HG03378 (cell line): ENCODE data around the gene REELD1.

ENCODE experiments used
- ATAC-seq: cut with Tn5 transposase; IDR thresholded peaks from one replicate; pipeline ENCODE4 v1.9.1; 2021; ENCODE audit warnings: mild to moderate bottlenecking, moderate library complexity; ENCODE audit not compliant: unreplicated experiment

Gene REELD1

DNA sequence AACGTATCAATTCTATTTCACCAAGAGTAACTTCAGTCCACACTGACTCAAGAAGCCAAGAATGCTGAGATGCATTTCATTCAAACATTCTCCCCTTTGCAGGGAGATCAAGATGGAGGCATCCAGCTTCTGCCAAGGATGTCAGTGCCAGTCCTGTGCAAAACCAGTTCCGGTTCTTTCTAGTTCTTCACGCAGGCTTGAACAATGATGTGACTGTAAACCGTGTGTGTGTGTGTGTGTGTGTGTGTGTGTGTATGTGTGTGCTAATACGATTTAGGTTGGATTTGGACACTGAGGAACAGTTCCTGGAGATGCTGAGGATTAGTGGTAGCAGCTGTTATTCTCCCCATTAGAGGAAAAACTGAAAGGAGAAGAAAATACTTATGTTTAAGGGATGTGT, at the start of gene REELD1:
Gene REELD1, plus strand, starts transcription at position 301 of the 400 bp plus-strand sequence. CDS start 2,415 bp downstream, outside the sequence.
- ATAC-seq: no peak

DNA sequence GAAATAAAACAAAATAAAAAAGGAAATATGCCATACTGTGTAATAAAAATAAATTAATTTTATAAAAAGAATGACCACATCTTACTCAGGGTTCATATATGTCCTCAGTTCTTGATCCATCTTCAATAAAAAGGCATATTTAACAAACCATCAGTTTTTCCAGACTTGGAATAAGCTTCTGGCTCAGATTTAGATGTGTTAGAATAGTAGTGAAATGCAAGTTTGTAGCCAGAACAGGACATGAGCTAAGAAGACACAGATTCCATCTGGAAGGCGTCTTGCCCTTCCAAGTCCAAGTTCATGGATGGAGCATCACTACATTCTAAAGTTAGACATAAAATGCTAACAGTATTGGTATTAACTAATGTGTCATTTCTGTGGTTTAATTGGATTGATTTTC, 49.1 kb upstream of the REELD1 start:
- no peak for ATAC-seq

- no peak for ATAC-seq
These were observed 48.5 kb upstream of the REELD1 start for GRCh38 chr4:146165840-146166239.

DNA sequence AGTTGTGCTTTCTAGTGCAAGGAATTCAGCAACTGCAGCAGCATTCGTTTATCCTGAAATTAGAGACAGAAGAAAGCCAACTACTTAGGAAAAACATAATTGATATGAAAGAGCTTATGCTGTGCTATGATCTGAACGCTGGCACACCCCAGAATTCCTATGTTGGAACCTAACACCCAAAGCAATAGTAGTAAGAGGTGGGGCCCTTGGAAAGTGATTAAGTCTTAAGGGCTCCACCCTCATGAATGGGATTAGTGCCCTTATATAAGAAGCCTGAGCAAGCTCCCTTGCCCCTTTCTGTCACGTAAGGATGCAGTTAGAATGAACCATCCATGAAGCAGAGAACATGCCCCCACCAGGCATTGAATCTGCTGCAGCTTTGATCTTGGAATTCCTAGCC, 44.2 kb upstream of the REELD1 start:
- ATAC-seq: no peak

DNA sequence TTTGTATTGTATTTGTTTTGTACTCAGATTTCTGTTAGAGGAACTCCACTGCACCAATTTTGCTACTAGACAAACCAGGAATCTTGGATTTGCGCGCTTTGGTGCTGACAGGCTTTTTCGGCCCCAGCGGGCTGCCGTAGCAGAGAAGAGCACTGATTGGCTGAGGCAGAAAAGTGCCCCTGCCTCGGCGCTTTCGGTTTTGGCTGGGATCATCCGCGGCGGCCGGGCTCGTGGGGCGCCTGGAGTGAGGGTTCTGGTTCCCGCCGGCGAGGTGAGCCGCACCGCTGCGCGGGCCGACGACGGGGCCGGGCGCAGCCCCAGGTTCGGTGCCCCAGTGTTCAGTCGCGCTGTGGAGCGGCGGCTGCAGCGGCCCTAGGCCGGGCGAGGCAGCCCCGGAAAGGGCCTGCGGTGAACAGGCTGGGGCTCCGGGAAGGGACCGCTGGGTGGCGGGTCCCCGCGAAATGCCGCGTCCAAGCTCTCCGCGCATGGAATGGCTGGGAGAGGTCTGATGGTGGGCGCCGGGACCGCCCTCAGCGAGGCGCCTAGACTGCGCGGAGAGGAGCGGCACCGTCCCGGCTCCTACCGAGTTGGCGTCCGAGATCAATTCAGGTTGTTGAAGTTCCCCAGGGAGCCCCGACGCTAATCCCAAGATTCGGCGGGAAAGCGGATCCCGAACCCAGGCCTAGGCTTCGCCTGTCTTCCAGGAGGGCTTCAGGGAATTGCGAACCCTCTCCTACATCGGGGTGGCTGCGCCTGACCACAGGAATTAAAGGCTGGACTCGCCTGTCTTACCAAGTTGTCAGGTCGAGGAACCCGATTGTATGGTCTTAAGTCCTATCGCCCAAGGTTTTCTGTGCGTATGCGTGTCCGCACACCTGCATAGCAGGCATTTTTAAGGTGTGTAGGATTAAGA, 38.5 kb upstream of the REELD1 start, which contains the start of gene LSM6:
Gene LSM6, plus strand, starts transcription at position 178 of the 913 bp plus-strand sequence. CDS start 7,204 bp downstream, outside the sequence.
- ATAC-seq: peak; percentile 87

DNA sequence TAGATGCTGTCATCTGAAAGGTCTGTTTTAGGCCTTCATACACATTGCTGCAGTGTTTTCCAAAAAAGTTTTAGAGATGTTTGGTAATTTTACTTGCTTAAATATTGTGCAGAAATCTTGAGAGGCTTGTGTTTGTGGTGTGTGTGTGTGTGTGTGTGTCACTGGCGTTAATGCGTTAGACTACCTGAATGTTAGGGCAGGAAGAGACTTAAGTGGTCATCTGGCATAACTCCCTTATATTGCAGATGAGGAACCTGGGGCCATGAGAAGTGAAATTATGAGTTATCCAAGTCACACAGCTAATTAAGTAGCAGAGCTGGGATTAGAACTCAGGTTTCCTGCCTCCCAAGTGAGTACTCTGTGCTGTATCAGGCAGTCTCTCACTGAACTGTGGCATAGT, 37.4 kb upstream of the REELD1 start:
- ATAC-seq: no peak

GRCh38 chr4:146178126-146178525, 36.2 kb upstream of the REELD1 start:
- no peak for ATAC-seq

DNA sequence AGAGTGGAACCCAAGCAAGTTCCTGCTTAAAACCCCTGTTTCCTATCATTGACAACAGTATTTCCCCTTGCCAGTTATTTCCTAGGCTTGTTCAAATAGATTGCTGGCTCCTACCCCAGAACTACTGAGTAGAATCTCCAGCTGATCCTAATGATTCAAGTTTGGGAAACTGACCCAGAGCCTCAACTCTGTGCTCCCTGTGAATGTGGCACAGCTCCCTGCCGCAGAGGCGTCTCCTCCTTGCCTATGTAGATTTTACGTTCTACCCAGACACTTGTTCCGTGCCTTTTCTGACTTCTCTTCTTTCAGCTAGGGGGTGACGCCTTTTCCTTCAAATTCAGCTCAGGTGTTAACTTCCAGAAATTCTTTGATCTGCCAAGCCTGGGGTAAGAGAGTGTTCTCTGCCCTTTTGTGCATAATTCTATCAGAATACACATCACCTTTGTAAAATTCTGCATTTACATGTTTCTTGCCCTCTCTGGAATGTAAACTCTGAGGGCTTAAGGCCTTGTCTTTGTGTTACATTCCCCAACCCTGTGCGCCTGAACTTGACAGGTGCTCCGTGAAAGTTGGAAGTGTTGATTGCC, 34.5 kb upstream of the REELD1 start:
- ATAC-seq: no peak

GRCh38 chr4:146182443-146182842, 31.9 kb upstream of the REELD1 start:
- no peak for ATAC-seq

GRCh38 chr4:146183209-146183608, 31.1 kb upstream of the REELD1 start:
- ATAC-seq: no peak

GRCh38 chr4:146186041-146186440, 28.3 kb upstream of the REELD1 start:
- no peak for ATAC-seq

- no peak for ATAC-seq
These were observed 27.7 kb upstream of the REELD1 start for GRCh38 chr4:146186596-146186995.

DNA sequence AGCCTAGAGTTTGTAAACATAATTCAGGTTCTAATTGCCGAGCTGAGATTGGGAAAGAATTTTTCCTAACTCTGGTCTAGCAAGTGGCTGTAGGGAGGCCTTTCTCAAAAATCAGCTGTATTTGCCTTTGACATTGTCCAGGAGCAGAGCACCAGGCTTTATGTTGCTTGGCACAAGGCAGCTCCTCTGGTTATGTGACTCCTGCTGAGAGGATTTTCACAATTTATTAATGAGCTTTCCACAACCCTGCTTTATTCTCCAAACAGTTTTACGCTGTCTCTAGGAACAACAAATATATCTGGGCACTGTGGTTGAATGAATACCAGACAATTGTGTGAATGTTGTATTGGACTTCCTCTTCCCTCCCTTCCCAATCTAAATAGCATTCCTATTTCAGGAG, 23.9 kb upstream of the REELD1 start:
- ATAC-seq: no peak

DNA sequence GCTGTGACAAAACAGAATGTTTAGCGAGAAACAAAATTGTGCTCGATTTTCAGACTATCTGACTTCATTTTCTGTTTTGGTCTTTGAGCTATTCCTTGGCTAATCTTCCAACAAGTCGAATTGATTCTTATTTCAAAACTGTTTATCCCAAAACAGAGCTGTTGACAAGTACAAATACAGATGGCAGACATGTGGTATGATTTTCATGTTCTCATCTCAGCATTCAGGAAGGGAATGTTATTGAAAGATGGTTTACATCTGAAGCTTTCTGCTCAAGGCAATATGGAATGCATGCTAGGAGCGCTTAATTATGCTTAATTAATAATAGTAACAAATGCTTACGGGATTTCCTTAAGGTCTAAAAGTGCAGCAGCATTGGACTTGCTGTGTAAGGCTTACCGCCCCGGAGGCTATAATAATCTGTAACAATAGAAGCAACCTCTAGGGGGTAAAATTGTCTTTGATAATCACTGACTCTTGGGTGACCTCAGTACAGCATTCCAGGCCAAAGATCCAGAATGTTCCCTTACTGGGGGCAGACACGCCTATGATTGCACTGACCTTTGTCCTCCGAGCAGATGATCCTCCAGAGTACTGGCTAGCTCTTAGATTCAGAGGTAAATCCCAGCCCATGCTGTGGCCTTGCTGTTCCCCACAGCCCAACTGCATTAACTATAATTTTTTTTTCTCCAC, 22.4 kb upstream of the REELD1 start:
- no peak for ATAC-seq

- ATAC-seq: no peak
These were observed 20.7 kb upstream of the REELD1 start for GRCh38 chr4:146193628-146194027.

DNA sequence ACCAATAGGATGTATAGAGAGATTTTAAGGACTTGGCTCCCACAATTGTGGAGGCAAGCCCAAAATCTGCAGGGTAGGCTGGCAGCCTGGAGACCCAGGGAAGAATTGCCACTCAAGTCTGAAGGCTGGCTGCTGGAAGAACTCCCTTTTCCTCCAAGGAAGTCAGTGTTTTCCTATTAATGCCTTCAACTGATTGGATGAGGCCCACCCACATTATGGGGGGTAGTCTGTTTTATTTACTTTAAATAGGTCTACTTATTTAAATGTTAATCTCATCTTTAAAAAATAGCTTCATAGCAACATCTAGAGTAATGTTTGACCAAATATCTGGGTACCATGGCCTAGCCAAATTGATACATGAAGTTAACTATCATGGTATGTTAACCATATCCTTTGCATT, 20.1 kb upstream of the REELD1 start:
- no peak for ATAC-seq

- no peak for ATAC-seq
These were observed 11.7 kb upstream of the REELD1 start for GRCh38 chr4:146202665-146203064.

GRCh38 chr4:146207410-146207809, 6.9 kb upstream of the REELD1 start:
- no peak for ATAC-seq

DNA sequence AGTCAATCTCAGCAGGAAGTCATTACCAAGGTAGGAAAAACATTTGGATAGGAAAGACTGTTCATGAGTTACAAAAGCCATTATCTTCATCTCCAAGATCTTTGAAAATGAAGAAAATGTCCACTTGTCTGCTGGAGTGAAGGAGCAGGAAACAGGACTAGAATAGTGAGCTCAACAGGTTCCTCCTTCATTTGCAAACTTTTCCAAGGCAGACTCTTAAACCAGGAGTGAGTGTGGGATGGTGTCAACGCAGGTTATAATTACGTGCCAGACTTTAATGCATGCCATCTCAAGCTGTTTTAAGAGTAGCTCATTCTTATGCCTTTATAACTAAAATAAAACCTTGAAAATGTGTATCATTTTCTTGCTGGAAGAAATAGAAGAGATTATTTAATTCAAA, 3.4 kb upstream of the REELD1 start:
- ATAC-seq: no peak

- no peak for ATAC-seq
These were observed 2.9 kb upstream of the REELD1 start for GRCh38 chr4:146211440-146211839.

DNA sequence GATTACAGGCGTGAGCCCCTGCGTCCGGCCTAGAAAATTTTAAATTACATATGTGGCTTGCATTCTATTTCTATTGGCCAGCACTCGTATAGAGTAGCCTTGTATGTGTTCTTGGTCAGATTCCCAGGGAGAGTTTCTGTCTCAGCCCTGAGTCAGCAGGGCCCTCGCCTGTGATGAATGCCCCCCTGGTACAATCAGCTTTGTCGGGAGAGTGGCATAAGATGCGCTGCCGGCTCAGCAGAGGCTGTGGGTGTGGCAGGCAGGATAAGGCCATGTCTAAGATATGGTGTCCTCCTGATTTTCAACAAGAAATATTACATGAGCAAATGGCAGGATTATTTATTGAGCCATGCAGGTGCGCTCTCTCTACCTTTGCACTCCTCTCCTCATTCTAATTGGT, 1.6 kb upstream of the REELD1 start:
- no peak for ATAC-seq

DNA sequence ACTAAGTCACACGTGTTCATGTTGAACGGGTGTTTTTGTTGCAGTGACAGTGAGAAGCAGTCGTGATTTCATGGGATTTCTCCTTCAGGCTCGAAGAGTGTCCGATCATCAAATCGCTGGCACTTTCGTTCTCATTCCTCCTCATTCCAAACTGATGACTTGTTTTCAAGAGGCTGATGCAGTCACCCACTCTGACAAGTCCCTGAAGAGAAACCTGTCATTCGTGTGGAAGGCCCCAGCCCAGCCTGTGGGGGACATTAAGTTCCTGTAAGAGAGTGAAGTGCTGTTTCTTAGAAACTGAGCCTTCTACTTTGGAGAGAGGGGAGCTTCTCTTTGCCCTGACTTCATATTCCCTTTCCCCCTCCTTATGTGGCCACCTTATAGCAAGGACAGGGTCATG, 8.0 kb downstream of the REELD1 start:
- ATAC-seq: no peak
